ENCODE measurements around the gene KANSL1.

- TF ChIP-seq CTCF (IDR thresholded peaks at IDR 0.05), result no peak
- TF ChIP-seq POLR2A (IDR thresholded peaks at IDR 0.05), result no peak
- no peak for TF ChIP-seq EP300 (IDR thresholded peaks at IDR 0.05)
Observed at GRCh38 chr17:46089389-46089965, 103.8 kb downstream of the KANSL1 start.
